Skeletal muscle tissue (tissue), 4 donors: Measurements from ENCODE around the gene SUSD4. TPM values are rescaled to one million over a fixed set of nuclear protein-coding genes. Genes with fewer than 3 reads are reported as not detected.

ENCODE experiments used
- H3K27ac ChIP-seq: one replicate; pipeline ENCODE4 v1.7.0; 2013; ENCODE audit warnings: mild to moderate bottlenecking, low read depth, low read length, inconsistent platforms
- H3K27me3 ChIP-seq, 3 donors: one replicate each; pipeline ENCODE4 v1.7.0; 2013; ENCODE audit warnings: low read length in 3 of 3; ENCODE audit not compliant: control insufficient read depth in 3 of 3, insufficient read depth in 3 of 3
- H3K36me3 ChIP-seq, 3 donors: one replicate each; pipeline ENCODE4 v1.7.0; 2013; ENCODE audit warnings: low read length in 3 of 3; ENCODE audit not compliant: control insufficient read depth in 3 of 3, insufficient read depth in 3 of 3
- H3K4me1 ChIP-seq, 3 donors: one replicate each; pipeline ENCODE4 v1.7.0; 2013; ENCODE audit warnings: low read length in 3 of 3, mild to moderate bottlenecking in 3 of 3; ENCODE audit not compliant: control insufficient read depth in 3 of 3, insufficient read depth in 3 of 3
- H3K4me3 ChIP-seq, 3 donors: one replicate each; pipeline ENCODE4 v1.7.0; 2013; ENCODE audit warnings: low read length in 3 of 3
- H3K9ac ChIP-seq, 3 donors: one replicate each; pipeline ENCODE4 v1.7.0; 2013; ENCODE audit warnings: low read length in 3 of 3, mild to moderate bottlenecking in 3 of 3, moderate library complexity in 2 of 3, low read depth in 1 of 3
- H3K9me3 ChIP-seq, 3 donors: one replicate each; pipeline ENCODE4 v1.7.0; 2013; ENCODE audit warnings: low read length in 3 of 3; ENCODE audit not compliant: control insufficient read depth in 3 of 3
- total RNA-seq: library from RNA; depleted of rRNA; stranded (reverse); fragments of >200 nt; gene quantifications from one replicate; pipeline ENCODE4 v1.2.3, GENCODE V29; 2014
- donor health status: Osteomylitis.

SUSD4 gene
- total RNA-seq, 1 donor from 2014 or later = 4.7 TPM

DNA sequence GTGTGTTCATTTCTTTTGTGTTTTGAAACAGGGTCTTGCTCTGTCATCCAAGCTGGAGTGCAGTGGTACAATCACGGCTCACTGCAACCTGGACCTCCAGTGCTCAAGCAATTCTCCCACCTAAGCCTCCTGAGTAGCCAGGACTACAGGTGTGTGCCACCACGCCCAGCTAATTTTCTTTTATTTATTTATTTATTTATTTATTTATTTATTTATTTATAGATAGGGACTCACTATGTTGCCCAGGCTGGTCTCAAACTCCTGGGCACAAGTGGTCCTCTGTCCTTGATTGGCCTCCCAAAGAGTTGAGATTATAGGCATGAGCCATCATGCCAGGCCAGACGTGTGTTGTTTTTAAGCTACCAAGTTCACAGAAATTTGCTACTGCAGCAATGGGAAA is 177.2 kb downstream of the SUSD4 start:
- H3K4me1 ChIP-seq = no peaks in the 10 kb centered on the region
- H3K27me3 ChIP-seq = no peaks in the 10 kb centered on the region
- no peak overlapping the region for H3K4me3 ChIP-seq
- H3K9ac ChIP-seq = no peak overlapping the region
- no peaks in the 10 kb centered on the region for H3K9me3 ChIP-seq
- no peak overlapping the region for H3K27ac ChIP-seq
- H3K36me3 ChIP-seq = no peaks in the 10 kb centered on the region

DNA sequence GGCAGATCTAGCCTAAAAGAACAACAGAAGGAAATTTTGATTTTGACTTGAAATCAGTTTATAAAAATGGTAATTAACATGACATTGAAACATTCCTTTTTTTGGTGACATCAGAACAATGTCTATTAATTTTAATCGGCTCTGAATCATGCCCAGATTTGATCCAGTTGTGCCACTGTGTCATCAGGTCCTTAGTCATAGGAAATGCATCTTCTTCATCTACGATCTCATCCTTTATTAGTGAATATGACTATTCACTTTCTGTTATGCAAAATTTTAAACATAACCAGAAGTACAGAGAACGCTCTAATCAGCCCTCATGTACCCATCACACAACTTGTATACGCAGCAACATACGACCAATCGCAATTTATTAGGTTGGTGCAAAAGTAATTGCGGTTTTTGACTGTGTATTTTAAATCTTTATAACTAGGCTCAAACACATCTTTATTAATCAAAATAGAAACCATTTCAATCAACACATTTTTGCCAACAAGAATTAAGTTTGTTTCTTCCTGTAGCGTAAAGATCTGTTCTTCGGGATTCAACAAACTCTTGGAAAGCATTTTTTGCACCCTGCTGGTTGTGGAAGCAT is 180.6 kb downstream of the SUSD4 start:
- no peaks in the 10 kb centered on the region for H3K27me3 ChIP-seq
- H3K36me3 ChIP-seq = no peaks in the 10 kb centered on the region
- H3K4me1 ChIP-seq = peaks cover 0 to 5% (median 0%) of the 10 kb centered on the region in 3 donors
- no peak overlapping the region for H3K27ac ChIP-seq
- no peak overlapping the region for H3K9ac ChIP-seq
- H3K9me3 ChIP-seq = no peaks in the 10 kb centered on the region
- H3K4me3 ChIP-seq = no peak overlapping the region

DNA sequence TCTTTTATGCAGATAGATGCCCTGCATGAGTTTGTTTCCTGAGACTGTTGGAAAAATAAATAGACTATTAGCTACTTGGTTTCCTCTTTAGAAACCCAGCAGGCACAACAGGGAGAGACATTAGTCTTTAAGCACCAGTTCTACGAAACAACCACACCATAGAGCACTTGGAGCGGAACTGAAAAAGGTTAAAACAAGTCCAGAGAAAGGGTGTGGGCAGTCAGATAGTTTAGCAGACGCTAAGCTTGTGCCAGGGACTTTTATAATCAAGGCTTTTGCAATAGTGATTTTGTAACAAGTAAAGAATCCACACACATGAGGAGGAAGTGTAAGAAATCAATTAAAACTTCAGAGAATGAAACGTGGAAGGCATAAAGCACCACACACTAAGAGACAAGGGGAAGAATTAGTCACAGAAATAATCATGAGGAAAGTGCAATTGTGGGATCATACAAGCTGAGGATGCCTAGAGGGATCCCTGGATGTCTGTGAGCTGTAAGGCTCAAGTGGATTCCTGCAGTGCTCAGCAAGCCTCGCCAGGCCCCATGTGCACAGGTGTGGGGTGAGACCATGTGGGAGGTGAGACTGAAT is 183.2 kb downstream of the SUSD4 start:
- H3K27me3 ChIP-seq = no peaks in the 10 kb centered on the region
- no peak overlapping the region for H3K4me3 ChIP-seq
- H3K9me3 ChIP-seq = no peaks in the 10 kb centered on the region
- no peaks in the 10 kb centered on the region for H3K36me3 ChIP-seq
- H3K27ac ChIP-seq = peak overlapping the region; percentile 15
- H3K9ac ChIP-seq = no peak overlapping the region
- H3K4me1 ChIP-seq = peaks cover 0 to 5% (median 0%) of the 10 kb centered on the region in 3 donors

DNA sequence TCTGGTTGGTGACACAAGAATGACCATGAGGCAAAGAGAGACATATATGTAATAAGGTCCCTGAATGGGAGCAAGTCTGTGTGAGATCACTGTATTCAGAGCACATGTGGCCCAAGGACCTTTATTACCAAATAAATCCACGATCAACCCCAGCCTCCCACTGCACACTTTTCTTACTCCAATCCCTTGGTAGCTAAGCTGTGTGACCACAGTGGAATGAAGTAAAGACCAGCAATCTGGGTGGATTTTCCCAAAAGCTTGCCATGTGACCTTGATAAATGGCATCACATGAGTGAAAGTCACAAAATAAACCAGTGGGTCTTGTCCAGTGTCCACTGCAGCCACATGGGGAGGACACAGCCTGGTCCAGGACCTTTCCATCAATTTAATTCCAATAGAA is 184.2 kb downstream of the SUSD4 start:
- Histone ChIP-seq H3K27ac (no peak overlapping the region), H3K36me3 (no peaks in the 10 kb centered on the region), H3K4me1 (peaks cover 0 to 5% (median 0%) of the 10 kb centered on the region in 3 donors), H3K9me3 (no peaks in the 10 kb centered on the region), H3K9ac (no peak overlapping the region), H3K4me3 (no peak overlapping the region), H3K27me3 (no peaks in the 10 kb centered on the region)

DNA sequence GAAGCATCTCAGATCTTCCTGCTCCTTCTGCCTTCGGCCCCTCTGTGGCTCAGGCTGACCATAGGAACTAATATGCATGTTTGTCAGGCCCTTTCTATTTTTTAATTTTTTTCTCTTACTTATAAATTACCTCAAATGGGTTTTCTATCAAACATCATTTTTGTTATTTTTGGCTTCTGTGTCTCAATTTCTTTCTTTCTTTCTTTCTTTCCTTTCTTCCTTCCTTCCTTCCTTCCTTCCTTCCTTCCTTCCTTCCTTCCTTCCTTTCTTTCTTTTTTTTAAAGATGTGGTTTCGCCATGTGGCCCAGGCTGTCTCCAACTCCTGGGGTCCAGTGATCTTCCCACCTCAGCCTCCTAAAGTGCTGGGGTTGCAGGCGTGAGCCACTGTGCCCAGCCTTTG is 184.7 kb downstream of the SUSD4 start:
- H3K27me3 ChIP-seq = no peaks in the 10 kb centered on the region
- H3K9ac ChIP-seq = no peak overlapping the region
- H3K4me3 ChIP-seq = no peak overlapping the region
- H3K27ac ChIP-seq = no peak overlapping the region
- no peaks in the 10 kb centered on the region for H3K36me3 ChIP-seq
- no peaks in the 10 kb centered on the region for H3K9me3 ChIP-seq
- H3K4me1 ChIP-seq = peaks cover 0 to 5% (median 0%) of the 10 kb centered on the region in 3 donors

DNA sequence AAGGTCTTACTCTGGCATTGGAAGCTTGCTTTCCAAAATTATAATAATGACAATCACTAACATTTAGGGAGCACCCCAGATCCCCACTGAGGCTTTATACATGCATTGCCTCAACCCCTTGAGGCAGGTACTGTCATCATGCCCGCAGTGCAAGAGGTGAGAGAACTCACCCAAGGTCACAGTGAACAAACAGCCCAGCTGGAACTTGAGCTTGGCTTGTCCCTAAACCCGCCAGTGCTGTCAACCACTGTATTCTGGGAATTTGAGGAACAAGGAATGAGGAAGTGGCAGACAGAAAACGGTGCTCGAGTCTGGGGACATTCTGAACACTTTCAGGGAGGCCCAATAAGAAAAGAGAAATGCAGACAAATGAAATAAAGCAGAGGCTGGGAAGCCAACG is 186.3 kb downstream of the SUSD4 start:
- Histone ChIP-seq H3K27ac (peak overlapping the region; percentile 60), H3K4me3 (no peak overlapping the region), H3K9me3 (no peaks in the 10 kb centered on the region), H3K9ac (no peak overlapping the region), H3K27me3 (no peaks in the 10 kb centered on the region), H3K36me3 (no peaks in the 10 kb centered on the region), H3K4me1 (peaks cover 0 to 5% (median 0%) of the 10 kb centered on the region in 3 donors)

DNA sequence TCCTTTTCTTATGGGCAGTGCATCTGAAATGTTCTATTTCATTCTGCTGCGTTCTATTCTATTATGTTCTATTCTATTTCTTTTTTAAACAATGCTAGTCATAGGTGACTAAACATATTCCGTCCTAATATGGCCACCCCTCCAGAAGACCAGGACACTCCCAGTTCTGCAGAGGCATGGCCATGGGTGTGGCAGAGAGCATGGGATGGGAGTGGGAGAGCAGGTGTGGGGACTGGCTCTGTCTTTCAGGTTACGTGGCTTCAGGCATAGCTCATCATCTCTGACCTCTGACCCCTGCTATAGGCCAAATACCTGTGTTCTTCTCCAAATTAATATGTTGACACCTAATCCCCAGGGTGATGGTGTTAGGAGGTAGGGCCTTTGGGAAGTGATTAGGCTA is 187.5 kb downstream of the SUSD4 start:
- peak overlapping the region; percentile 60 for H3K27ac ChIP-seq

DNA sequence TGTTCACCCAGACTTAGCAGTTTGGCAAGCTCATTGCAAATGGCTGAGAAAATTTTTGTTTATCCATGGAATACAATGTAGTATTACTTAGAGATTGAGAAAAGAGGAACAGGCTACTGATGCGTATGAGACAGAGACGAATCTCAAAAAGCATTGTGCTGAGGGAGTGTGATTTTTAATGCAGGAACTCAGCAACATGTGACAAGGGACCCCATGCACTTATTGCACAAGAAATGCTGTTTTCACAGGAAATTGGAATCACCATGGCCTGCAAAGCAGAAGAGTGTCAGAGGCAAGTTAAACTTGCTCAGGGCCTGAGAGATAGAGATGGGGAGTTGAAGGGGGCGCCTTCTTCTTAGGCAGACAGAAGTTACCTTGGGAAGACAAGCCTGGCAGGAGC is 188.3 kb downstream of the SUSD4 start:
- Histone ChIP-seq H3K4me1 (no peaks in the 10 kb centered on the region), H3K9ac (no peak overlapping the region), H3K27me3 (no peaks in the 10 kb centered on the region), H3K9me3 (no peaks in the 10 kb centered on the region), H3K36me3 (no peaks in the 10 kb centered on the region), H3K27ac (peak overlapping the region; percentile 60), H3K4me3 (no peak overlapping the region)

More for the DNA sequence above, 187.5 kb downstream of the SUSD4 start:
- Histone ChIP-seq H3K4me3 (no peak overlapping the region), H3K36me3 (no peaks in the 10 kb centered on the region), H3K9ac (no peak overlapping the region), H3K27me3 (no peaks in the 10 kb centered on the region), H3K4me1 (peaks cover 0 to 5% (median 0%) of the 10 kb centered on the region in 3 donors), H3K9me3 (no peaks in the 10 kb centered on the region)

DNA sequence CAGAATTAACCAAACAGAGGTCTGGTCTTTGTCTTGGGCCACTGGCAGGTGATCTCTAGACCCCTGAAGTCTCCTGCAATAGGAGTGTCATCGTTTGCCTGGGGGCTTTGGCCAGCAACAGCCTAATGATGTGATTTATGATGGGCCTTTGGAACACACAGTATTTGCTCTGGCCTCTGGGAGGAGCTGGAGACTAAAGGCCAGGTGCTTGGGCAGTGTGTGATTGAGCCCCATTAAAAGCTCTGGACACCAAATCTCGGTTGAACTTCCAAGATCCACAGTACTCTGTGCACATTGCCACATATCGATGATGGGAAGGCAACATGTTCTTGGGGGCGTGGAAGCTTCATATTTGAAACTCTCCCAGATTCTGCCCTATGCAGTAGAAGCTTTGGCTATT is 188.9 kb downstream of the SUSD4 start:
- no peaks in the 10 kb centered on the region for H3K9me3 ChIP-seq
- H3K4me1 ChIP-seq = no peaks in the 10 kb centered on the region
- no peak overlapping the region for H3K4me3 ChIP-seq
- H3K27me3 ChIP-seq = no peaks in the 10 kb centered on the region
- no peak overlapping the region for H3K9ac ChIP-seq
- H3K36me3 ChIP-seq = no peaks in the 10 kb centered on the region
- peak overlapping the region; percentile 52 for H3K27ac ChIP-seq
